Transverse colon (tissue), 4 donors: ENCODE results near the gene TRIM44.

Experiments
- CTCF ChIP-seq, 5 experiments: fragments of 200-600 bp in 3 of 5; fragments of 450-650 bp in 2 of 5; sonication (generic) in 3 of 5; IDR thresholded peaks; 1 replicate in 2 of 5; 2 replicates in 3 of 5; pipeline ENCODE4 v1.5.1; 2016 to 2017; ENCODE audit warnings: antibody characterized with exemption in 5 of 5, inconsistent platforms in 3 of 5, mild to moderate bottlenecking in 2 of 5, moderate library complexity in 1 of 5
- POLR2AphosphoS5 ChIP-seq, 3 donors: sonication (generic); formaldehyde crosslinking; IDR thresholded peaks; one replicate each; pipeline ENCODE4 v1.6.1; 2016; ENCODE audit warnings: antibody characterized with exemption in 3 of 3

- TF ChIP-seq CTCF (IDR thresholded peaks at IDR 0.05) (no peak), POLR2AphosphoS5 (IDR thresholded peaks at IDR 0.05) (no peak)
These were observed 140.5 kb downstream of the TRIM44 start for GRCh38 chr11:35803115-35803514.
